Measurements from ENCODE around the gene PATE2. TPM values are rescaled to one million over a fixed set of nuclear protein-coding genes. Genes with fewer than 3 reads are reported as not detected.

PATE2 gene
- total RNA-seq, result not detected in 2 replicates

DNA sequence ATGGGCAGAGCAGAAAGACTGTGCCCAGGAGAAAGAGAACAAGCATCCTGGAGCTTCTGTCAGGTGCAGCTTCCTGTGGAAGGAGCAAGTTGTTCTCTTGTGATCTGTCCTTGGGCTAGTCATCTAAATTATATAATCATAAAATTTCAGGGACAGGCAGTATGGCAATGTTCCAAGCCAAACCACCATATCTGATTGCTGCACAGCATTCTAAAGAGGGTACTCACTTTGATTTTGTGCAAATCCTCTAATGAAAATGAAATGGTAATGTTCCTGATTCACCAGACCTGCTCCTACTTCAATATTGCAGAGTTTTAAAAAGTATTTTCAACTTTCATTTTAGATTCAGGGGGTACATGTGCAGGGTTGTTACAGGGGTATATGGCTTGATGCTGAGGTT, at the start of gene PATE2:
Gene PATE2, minus strand, starts transcription at position 101 of the 400 bp plus-strand sequence. Its CDS starts 55 bp downstream, at position 46.
- intact Hi-C loops (cut with micrococcal nuclease), result no loop called here

DNA sequence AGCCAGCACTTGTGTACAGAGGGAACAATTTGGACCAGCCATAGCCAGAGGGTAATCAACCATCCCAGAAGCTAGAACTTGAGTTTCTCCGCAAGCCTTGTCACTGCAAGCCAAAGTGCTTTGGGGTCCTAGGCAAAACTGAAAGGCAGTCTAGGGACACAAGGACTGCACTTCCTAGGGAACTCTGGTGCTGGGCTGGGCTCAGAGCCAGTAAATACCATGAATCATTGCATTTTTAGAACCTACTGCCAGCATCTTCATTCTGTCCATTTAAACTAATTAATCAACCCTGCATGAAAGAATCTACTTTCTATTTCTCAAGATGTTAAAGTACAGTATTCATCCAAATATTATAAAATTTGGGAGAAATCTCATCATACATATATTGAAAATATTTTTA, 29.3 kb upstream of the PATE2 start:
- intact Hi-C loops (cut with micrococcal nuclease), result no loop called here

DNA sequence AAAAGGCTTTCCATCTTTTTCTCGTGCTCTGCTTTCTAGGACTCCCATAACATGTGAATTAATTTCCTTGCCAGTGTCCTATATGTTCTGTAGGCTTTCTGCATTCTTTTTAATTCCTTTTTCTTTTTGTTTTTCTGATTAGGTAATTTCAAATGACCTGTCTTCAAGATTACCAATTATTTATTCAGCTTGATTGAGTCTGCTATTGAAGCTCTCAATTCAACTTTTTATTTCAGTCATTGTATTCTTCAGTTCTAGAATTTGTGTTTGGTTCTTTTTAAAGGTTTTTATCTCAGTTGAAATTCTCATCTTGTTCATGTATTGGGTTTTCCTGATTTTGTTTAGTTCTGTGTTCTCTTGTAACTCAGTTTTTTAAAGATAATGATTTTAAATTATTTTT, 23.8 kb upstream of the PATE2 start:
- intact Hi-C loops (cut with micrococcal nuclease), result no loop called here

DNA sequence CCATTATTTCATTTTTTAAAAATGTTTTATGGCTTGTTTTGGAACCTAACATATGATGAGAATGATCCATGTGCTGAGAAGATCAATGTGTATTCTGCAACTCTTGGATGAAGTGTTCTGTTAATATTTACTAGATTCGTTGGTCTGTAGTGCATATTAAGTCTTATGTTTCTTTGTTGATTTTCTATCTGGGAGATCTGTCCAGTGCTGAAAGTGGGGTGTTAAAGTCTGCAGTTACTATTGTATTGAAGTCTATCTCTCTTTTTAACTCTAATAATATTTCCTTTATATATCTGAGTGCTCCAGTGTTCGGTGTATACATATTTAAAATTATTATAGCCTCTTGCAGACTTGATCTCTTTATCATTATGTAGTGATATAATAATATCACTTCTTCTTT, 21.2 kb upstream of the PATE2 start:
- intact Hi-C loops (cut with micrococcal nuclease), result no loop called here

DNA sequence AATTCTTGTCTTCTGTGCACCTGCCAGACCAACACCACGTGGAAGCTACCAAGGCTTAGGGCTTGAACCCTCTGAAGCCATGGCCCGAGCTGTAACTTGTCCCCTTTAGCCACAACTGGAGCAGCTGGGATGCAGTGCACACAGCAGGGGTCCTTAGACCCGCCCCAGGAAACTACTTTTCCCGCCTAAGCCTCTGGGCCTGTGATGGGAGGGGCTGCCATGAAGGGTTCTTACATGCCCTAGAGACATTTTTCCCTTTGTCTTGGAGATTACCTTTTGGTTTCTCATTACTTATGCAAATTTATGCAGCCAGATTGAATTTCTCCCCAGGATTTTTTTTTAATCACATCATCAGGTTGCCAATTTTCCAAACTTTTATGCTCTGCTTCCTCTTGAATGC, 19.0 kb upstream of the PATE2 start:
- intact Hi-C loops (cut with micrococcal nuclease), result no loop called here

DNA sequence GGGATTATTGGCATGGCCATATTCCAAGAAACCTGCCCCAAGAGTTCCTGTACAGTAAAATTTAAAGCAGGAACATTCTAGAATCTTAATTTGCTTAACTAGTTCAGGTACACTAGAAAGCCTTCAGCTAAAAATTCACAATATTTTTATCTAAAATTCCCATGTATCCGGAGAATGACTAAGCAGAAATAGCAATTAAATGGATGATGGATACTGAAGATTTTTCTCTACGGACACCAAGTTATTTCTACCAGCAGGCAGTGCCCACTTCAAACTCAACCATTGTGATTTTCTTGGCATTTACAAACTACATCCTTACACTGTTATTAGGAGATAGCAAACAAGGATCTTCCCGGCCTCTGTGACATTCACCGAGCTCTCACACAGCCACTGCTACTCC, 12.2 kb upstream of the PATE2 start:
- intact Hi-C loops (cut with micrococcal nuclease), result no loop called here

DNA sequence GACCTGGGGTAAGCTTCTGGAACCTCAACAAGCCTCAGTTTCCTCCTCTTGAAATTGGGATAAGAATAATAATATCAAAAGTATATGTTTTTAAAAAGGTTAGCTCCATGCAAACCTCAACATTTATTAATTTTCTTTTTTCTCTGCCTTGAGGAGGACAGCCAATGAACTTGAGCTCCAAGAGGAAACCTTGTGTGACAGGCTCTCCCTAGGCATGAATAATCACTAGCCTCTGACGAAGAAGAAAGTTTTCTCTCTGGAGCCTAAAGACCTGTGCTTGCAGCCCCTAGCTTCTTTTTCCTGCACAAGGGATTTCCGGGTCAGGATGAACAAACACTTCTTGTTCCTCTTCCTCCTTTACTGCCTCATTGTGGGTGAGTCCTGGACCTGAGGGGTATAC, 9.2 kb upstream of the PATE2 start, which contains the start of gene PATE3:
Gene PATE3, plus strand, starts transcription at position 301 of the 400 bp plus-strand sequence. Its CDS starts 25 bp downstream, at position 326.
- intact Hi-C loops (cut with micrococcal nuclease), result no loop called here

DNA sequence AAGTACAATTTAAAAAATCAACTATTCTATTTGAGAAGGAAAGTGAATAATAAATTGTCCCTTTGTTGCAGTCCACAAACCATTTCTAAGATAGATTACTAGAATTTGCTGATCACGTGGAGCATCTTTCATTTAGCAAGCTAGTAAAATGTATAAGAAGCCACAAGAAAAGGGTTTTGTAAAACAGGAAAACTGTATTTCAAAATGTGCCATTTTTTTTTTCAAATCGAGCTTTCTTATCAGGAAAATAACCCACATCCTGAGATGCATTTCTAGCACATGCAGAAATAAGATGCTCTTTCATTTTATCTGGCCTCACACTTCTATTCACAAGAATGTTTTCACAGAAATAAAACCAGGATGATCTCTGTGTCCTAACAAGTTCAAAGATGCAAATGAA, 6.0 kb upstream of the PATE2 start:
- intact Hi-C loops (cut with micrococcal nuclease), result no loop called here

DNA sequence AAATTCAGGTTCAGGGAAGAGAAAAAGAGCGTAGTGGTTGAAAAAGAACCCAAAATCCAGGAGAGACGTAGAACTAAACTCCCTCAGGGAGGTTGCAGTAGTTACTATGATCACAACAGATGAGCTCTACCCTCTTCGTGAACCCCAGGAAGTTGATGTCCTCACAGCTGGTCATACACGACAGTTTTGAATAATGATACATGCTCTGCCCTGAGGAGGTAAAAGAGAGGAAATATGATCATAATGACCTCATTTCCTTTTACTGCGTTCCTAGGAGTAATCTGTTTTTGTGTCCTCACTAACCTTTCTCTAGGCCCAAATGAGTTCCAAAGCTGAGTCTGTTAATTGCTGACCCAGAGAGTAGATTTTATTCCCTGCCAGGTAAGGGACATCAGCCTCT, 1.3 kb downstream of the PATE2 start:
- intact Hi-C loops (cut with micrococcal nuclease), result no loop called here

DNA sequence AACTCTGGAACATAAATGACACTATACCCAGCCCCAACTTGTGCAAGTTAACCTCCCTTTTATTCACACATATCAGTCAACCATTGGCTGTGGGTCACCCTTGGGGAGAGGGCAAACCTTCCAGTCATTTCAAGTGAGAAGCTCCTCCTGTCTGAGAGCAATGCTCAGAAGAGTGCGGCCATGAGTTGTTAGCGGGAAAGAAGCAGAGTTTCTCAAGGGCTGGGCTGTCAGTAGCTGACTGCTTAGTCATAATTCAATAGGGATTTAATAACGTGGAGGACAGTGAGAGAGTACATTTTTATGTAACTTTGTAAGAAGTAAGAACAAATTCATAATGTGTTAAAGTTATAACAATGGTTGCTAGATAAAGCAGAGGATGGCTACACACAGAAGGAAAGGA, 5.1 kb downstream of the PATE2 start:
- intact Hi-C loops (cut with micrococcal nuclease), result no loop called here

DNA sequence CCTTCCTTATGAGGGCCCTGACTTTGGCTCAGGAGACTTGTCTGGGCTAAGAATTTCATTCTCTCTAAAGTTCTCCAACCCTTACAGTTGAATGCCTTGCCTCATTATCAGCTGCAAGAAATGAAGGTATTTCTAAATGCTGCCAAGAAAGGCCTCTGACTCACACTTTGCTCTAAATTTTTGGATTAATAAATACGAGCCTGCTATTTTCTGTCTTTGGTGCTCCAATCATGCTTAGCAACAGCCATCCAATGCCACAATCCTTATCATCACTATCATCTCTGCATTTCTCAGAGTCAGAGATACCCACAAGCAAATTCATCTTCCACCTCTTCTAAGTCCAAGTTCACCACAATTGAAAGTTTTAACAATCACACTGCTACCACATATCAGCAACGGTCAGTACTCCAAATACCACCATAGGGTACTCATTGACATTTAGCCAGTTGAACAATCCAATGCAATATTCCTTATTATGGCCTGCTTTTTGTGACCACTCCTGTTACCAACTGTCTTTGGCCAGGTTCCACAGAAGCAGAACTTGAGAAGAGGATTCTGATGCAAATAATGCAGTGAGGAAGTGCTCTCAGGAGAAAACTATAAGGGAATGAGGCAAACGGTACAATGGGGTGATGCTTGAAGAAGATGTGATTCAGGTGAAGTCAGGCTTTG, 5.7 kb downstream of the PATE2 start:
- intact Hi-C loops (cut with micrococcal nuclease), result no loop called here

DNA sequence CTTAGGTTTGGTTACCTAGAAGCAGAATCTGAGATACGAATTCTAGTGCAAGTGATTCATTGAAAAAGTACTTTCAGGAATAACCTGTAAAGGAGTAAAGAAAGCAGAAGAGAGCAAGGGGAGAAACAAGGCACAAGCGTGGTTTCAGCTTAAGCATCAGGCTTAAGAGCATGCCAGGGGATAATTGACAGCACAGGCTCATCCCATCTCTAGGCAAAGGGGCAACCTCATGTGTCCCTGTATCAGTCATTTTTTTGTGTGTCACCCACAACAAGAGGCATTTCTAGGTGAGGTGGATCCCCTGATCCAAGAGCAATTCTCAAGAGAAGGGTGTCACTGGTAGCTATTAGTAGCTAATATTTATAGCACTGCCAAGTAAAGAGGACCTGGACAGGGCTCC, 8.0 kb downstream of the PATE2 start:
- intact Hi-C loops (cut with micrococcal nuclease), result no loop called here

DNA sequence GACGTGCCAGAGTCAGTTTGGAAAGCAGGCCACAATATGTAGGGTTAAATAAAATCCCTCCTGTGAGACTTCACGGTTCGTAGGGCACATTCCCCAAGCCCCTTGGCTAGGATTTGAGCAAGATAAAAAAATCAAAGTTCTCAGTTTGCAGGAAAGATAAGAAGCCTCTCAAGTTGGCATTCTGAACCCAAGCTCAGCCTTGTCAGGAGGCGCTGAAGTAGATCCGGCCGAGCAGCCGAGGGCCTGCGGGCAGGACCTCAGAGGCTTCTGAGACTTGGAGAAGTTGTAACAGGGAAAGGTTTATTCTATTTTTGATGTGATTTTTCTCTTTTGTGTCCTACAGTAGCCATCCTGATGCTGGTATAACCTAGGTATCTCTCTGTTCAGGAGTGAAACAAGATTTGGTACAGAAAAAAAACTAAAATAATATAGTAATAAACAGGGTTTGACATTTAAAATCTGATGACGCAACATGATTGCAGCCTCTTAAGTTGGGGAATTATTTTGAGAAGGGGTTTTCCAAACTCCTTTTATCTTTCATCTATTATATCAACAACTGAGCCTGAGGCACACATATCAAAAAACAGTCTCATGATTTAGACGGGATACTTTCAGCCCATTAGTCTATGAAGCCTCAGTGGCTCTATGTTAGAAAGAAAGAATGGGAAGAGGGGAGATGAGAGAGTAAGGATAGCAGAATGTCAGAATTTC, 10.1 kb downstream of the PATE2 start:
- intact Hi-C loops (cut with micrococcal nuclease), result no loop called here

DNA sequence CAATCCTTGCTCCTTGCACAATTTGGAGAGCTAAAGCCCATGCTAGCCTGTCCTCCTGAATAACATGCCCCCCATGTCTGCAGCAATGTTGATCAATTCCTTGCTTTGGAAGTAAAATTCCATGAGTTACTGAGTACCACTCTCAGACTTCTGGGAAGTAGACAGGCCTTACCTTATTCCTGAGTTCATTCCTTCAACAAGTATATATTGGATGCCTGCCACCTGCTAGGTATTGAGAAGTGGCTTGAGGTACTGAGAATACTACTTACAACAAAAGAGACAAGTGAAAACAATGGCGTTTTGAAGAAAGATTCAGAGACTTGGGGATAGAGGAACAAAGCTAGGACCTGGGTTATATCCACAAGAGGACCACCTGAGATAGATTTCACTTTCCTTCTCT, 12.4 kb downstream of the PATE2 start:
- intact Hi-C loops (cut with micrococcal nuclease), result no loop called here

DNA sequence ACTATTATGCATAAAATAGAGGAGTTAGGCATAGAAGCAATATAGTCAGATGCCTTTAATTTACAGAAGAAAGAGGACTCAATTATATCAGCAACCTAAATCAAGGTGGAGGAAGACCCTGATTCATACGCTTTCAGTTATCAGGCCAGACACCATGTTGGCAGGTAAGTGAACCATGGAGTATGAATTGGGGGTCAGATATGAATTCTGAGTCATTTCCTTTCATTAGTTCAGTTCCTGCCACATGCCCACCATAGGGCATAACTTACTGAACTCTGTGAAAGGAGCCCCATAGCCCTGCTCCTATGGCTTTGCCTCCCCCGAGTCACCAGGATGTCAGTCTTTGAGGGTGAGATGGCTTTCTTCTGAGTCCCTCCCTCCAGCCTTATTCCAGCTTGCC, 15.1 kb downstream of the PATE2 start:
- intact Hi-C loops (cut with micrococcal nuclease), result no loop called here

DNA sequence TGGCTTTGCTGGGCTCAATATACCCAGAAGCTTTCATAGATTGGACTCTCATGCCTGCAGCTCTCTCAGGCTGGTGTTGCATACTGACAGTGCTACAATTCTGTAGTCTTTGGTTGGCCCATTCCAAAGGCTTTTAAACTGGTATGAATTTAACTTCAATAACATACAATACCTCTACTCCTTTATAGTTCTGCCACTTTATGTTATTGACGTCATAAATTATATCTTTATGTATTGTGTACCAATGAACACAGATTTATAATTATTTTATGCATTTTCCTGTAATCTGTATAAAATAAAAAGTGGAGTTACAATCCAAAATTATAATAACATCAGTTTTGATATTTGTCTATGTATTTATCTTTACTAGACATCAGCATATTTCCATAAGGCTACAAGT, 16.2 kb downstream of the PATE2 start:
- intact Hi-C loops (cut with micrococcal nuclease), result no loop called here

DNA sequence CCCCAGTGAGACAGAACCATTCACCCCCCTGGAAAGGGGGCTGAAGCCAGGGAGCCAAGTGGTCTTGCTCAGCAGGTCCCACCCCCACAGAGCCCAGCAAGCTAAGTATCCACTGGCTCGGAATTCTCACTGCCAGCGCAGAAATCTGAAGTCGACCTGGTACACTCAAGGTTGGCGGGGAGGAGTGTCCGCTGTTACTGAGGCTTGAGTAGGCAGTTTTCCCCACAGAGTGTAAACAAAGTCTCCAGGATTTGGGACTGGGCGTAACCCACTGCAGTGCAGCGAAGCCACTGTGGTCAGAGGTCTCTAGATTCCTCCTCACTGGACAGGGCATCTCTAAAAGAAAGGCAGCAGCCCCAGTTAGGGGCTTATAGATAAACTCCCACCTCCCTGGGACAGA, 22.6 kb downstream of the PATE2 start:
- intact Hi-C loops (cut with micrococcal nuclease), result no loop called here

DNA sequence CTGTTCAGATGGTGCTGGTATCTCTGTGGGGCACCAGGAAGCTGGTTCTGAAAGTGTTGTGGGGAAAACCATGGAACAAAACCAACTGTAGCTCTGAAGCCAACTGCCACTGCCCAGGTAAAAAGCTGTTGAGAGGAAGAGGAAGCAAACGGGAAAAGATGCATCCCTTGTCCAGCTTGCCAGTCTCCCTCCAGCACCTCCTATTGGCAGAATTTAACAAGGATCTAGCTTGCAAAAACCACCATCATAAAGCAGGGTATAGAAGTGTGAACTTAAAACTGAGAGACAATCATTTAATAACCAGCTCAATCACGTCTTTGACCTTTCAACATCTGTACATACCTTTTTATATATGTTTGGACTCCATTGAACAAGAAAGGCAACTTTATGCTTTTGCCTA, 28.0 kb downstream of the PATE2 start:
- intact Hi-C loops (cut with micrococcal nuclease), result no loop called here

DNA sequence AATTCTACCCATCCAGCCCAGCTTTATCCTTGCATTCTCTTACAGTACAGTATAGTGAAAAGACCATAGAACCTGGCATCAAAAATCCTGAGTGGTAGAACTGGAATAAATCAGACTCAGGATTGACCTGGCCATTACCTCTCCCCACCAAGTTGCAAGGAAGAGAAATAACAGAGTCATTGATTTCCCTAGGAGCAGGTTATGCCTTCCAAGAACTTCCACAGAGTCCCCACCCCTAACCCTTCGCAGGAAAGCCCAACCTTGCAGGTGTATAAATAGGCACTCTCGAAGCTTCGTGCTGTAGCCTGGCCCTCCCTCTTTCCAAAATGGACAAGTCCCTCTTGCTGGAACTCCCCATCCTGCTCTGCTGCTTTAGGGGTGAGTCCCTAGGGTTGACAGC, 32.6 kb downstream of the PATE2 start, which contains the start of gene PATE1:
Gene PATE1, plus strand, starts transcription at position 301 of the 400 bp plus-strand sequence. Its CDS starts 26 bp downstream, at position 327.
- intact Hi-C loops (cut with micrococcal nuclease), result no loop called here

DNA sequence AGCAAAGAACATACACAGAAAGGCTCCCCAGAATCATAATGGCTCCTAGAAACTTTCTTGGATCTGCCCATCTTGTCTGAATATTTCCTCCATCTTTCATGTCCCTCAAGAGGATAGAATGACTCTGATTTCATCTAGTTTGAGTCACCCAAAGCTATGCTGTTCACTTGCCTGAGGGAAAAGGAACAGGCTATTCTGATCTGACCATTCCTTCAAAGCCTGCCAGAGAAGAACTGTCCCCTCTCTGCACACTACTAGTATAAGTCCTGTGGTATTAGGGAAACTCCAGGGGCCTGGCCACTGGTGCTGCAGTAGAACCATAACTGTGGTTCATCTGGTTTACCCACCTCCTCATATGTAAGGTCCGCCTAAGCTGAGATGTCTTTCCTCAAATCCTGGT, 34.9 kb downstream of the PATE2 start:
- intact Hi-C loops (cut with micrococcal nuclease), result no loop called here

DNA sequence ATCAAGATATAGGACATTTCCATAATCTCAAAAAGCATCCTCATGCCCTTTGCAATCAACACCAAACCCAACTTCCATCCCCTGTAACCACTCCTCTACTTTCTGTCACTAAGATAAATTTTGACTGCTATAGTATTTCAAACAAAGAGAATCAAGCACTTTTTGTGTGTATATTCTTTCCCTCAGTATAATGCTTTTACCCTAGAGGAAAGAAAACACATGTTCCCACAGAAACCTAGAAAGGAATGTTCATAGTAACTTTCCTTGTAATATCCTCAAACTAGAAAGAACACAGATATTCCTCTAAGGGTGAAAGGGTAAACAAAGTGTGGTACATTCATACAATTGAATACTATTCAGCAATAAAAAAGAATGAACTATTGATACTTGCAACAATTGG, 38.0 kb downstream of the PATE2 start:
- intact Hi-C loops (cut with micrococcal nuclease), result no loop called here

DNA sequence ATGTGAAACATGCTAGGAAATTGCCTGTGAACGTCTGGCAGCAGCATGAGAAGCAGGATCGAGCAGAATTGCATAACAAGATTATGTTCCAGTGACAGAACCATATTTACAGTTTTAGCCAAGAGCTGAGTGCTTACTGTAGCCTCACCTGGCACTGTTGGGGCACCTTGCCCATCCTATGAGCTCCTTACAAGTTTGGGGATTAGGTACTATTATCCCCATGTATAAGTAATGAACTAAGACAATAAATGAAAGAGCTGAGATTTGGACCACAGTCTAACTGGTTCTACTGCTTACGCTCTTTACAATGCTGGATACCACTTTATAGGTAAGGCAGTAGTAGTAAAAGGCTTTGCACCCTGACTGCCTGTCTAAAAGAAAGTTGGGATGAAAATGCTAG, 49.7 kb downstream of the PATE2 start:
- intact Hi-C loops (cut with micrococcal nuclease), result no loop called here

All from T-helper 2 cell treated with Interferon-gamma antibody and Interleukin-4, amounts not matched to agents 100 ng/mL and 5 ng/mL, for 36 hours (primary cell).